Activated CD4-positive, alpha-beta T cell treated with anti-CD3 and anti-CD28 coated beads for 24 hours (primary cell): ENCODE data around the gene CNTFR.
"Not testable (repeated sequence)": the region's sequence is repeated elsewhere in the genome, so short reads cannot be mapped to it uniquely, and the experiment has no call there.

Experiments
- DNase-seq, 2 donors: peaks; one replicate each; pipeline ENCODE4 v3.0.0-alpha.2; 2020; ENCODE audit warnings: low read depth in 2 of 2

CNTFR gene

GRCh38 chr9:34555002-34555348, 34.5 kb downstream of the CNTFR start:
- DNase-seq = no peak

- no peak for DNase-seq
Measured at GRCh38 chr9:34554211-34555001, 35.1 kb downstream of the CNTFR start.

- no peak for DNase-seq
Measured at GRCh38 chr9:34553511-34554021, 36.0 kb downstream of the CNTFR start.

- DNase-seq = no peak
Measured at GRCh38 chr9:34552986-34553385, 36.5 kb downstream of the CNTFR start.

- DNase-seq = no peak
Measured at GRCh38 chr9:34552606-34552981, 36.9 kb downstream of the CNTFR start.

GRCh38 chr9:34551751-34552605, 37.5 kb downstream of the CNTFR start:
- no peak for DNase-seq

- DNase-seq = no peak
Measured at GRCh38 chr9:34550681-34551270, 38.7 kb downstream of the CNTFR start.

GRCh38 chr9:34550016-34550680, 39.4 kb downstream of the CNTFR start:
- DNase-seq = no peak

GRCh38 chr9:34549407-34549732, 40.2 kb downstream of the CNTFR start:
- no peak for DNase-seq

- peak in 1 of 2 donors; percentile 34 for DNase-seq
Measured at GRCh38 chr9:34547960-34548611, 41.4 kb downstream of the CNTFR start.

- peak; percentile 35 to 54 for DNase-seq
Measured at GRCh38 chr9:34546834-34547827, 42.4 kb downstream of the CNTFR start.

GRCh38 chr9:34546102-34546833, 43.3 kb downstream of the CNTFR start:
- no peak for DNase-seq

- DNase-seq = no peak
Measured at GRCh38 chr9:34545497-34545896, 44.0 kb downstream of the CNTFR start.

GRCh38 chr9:34544035-34544434, 45.5 kb downstream of the CNTFR start:
- no peak for DNase-seq

GRCh38 chr9:34541540-34541939, 48.0 kb downstream of the CNTFR start:
- DNase-seq = no peak

- no peak for DNase-seq
Measured at GRCh38 chr9:34540827-34541226, 48.7 kb downstream of the CNTFR start.

- DNase-seq = no peak
Measured at GRCh38 chr9:34536685-34537084, 52.8 kb downstream of the CNTFR start.

- DNase-seq = not testable (repeated sequence)
Measured at GRCh38 chr9:34532041-34532440, 57.5 kb downstream of the CNTFR start.

GRCh38 chr9:34526026-34526425, 63.5 kb downstream of the CNTFR start:
- DNase-seq = no peak

GRCh38 chr9:34524349-34524748, 65.2 kb downstream of the CNTFR start:
- no peak for DNase-seq
